HCT116 (cell line): ENCODE data around the gene SCAI.

ENCODE experiments used
- CBX3 ChIP-seq: IDR thresholded peaks from 2 replicates; pipeline ENCODE4 v1.6.1; 2012; ENCODE audit warnings: low read depth
- CTCF ChIP-seq, 3 experiments: fragments of 200-600 bp in 1 of 3; sonication (generic) in 1 of 3; IDR thresholded peaks in 2 of 3; conservative IDR thresholded peaks in 1 of 3; 2 replicates each; pipeline ENCODE4 v1.5.1; 2012 to 2017; ENCODE audit warnings: low read depth in 2 of 3, low read length in 2 of 3, antibody characterized with exemption in 1 of 3, borderline replicate concordance in 1 of 3, control low read depth in 1 of 3, mild to moderate bottlenecking in 1 of 3, mixed read lengths in 1 of 3, mixed run types in 1 of 3, moderate library complexity in 1 of 3; ENCODE audit not compliant: insufficient read depth in 1 of 3
- EZH2 ChIP-seq: fragments of 200-600 bp; sonication (generic); IDR thresholded peaks from 2 replicates; pipeline ENCODE4 v1.6.1; 2017; ENCODE audit warnings: antibody characterized with exemption, mixed run types
- POLR2A ChIP-seq: IDR thresholded peaks from 2 replicates; pipeline ENCODE4 v1.7.0; 2011; ENCODE audit warnings: borderline replicate concordance; ENCODE audit not compliant: insufficient read depth, insufficient read length; ENCODE audit errors: extremely low read depth
- POLR2AphosphoS5 ChIP-seq: IDR thresholded peaks from 2 replicates; pipeline ENCODE4 v1.6.1; 2011; ENCODE audit warnings: mild to moderate bottlenecking, low read depth, low read length, moderate library complexity
- SIN3A ChIP-seq: IDR thresholded peaks from 2 replicates; pipeline ENCODE4 v1.6.1; 2012; ENCODE audit warnings: low read depth
- YY1 ChIP-seq: IDR thresholded peaks from 2 replicates; pipeline ENCODE4 v1.6.1; 2011; ENCODE audit warnings: low read length, low read depth, moderate library complexity, mild to moderate bottlenecking; ENCODE audit not compliant: insufficient replicate concordance; ENCODE audit errors: extremely low read depth
- ZBTB33 ChIP-seq: IDR thresholded peaks from 2 replicates; pipeline ENCODE4 v1.6.1; 2011; ENCODE audit warnings: mild to moderate bottlenecking, low read length, moderate library complexity; ENCODE audit not compliant: insufficient replicate concordance; ENCODE audit errors: extremely low read depth
- ZNF274 ChIP-seq: fragments of 200-500 bp; sonication (Bioruptor generic); IDR thresholded peaks from 2 replicates; pipeline ENCODE4 v1.6.1; 2014; ENCODE audit warnings: mild to moderate bottlenecking, low read depth, low read length, inconsistent platforms
- TF ChIP-seq, protein P1 (sequence below): IDR thresholded peaks from 2 replicates; pipeline ENCODE4 v1.6.1; 2012

GRCh38 chr9:125061391-125061790 is 81.9 kb downstream of the SCAI start:
- no peak for TF ChIP-seq CTCF (IDR thresholded peaks at IDR 0.05 in 2 of 3, conservative IDR thresholded peaks at IDR 0.05 in 1 of 3; ENCODE audit: borderline replicate concordance in 1 of 3, insufficient read depth in 1 of 3, low read depth in 2 of 3, low read length in 2 of 3)
- no peak for TF ChIP-seq SIN3A
- TF ChIP-seq POLR2AphosphoS5 = no peak
- no peak for TF ChIP-seq EZH2
- TF ChIP-seq ZBTB33 = no peak
- no peak for TF ChIP-seq CBX3
- TF ChIP-seq, protein P1, sequence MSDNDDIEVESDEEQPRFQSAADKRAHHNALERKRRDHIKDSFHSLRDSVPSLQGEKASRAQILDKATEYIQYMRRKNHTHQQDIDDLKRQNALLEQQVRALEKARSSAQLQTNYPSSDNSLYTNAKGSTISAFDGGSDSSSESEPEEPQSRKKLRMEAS = no peak
- no peak for TF ChIP-seq POLR2A
- no peak for TF ChIP-seq YY1
- no peak for TF ChIP-seq ZNF274
